ENCODE results near the gene TPGS1.

DNA sequence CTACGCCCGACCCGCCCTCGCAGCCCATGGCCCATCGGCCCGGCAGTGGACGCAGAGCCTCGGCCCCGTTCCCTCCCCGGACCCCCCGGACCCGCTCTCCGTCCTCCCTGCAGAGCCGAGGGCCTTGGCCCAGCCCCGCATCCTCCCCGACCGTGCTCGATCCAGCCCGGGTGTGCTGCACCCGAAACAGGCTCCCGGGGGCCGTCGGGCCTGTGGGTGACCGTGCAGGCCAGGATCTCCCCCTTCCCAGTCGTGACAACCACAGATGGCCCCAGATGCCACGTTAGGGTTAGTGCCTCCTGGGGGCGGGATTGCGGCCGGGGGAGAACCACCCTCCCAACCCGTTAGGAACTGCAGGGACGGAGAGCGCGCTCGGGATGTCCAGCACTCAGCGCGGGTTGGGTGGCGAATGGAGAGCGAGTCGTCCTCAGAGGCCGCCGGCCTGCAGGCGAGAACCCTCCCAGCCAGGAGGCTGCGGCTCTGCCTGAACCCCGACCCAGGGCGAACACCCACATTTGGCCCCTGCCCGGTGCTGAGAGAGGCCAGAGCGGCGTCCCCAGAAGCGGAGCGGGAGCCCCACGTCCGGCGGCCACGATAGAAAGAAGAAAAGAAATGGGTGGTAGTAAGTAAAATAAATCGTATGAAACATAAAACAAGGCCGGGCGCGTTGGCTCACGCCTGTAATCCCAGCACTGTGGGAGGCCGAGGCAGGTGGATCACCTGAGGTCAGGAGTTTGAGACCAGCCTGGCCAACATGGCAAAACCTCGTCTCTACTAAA is 17.7 kb upstream of the TPGS1 start:
- TF ChIP-seq, protein P1, sequence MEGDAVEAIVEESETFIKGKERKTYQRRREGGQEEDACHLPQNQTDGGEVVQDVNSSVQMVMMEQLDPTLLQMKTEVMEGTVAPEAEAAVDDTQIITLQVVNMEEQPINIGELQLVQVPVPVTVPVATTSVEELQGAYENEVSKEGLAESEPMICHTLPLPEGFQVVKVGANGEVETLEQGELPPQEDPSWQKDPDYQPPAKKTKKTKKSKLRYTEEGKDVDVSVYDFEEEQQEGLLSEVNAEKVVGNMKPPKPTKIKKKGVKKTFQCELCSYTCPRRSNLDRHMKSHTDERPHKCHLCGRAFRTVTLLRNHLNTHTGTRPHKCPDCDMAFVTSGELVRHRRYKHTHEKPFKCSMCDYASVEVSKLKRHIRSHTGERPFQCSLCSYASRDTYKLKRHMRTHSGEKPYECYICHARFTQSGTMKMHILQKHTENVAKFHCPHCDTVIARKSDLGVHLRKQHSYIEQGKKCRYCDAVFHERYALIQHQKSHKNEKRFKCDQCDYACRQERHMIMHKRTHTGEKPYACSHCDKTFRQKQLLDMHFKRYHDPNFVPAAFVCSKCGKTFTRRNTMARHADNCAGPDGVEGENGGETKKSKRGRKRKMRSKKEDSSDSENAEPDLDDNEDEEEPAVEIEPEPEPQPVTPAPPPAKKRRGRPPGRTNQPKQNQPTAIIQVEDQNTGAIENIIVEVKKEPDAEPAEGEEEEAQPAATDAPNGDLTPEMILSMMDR (IDR thresholded peaks at IDR 0.05 in 8 of 11, conservative IDR thresholded peaks at IDR 0.05 in 3 of 11) = no peak
- TF ChIP-seq POLR2AphosphoS5 (IDR thresholded peaks at IDR 0.05) (no peak), POLR2A (IDR thresholded peaks at IDR 0.05) (no peak)
